Upper lobe of left lung (tissue), 4 donors: Measurements from ENCODE around the gene PRICKLE4.

Experiments used
- CTCF ChIP-seq, 6 experiments: fragments of 450-650 bp in 4 of 6; fragments of 200-600 bp in 2 of 6; sonication (generic) in 2 of 6; IDR thresholded peaks; one replicate each; pipeline ENCODE4 v1.5.1; 2016 to 2019; ENCODE audit warnings: antibody characterized with exemption in 6 of 6
- EP300 ChIP-seq, 4 donors: sonication (generic); formaldehyde crosslinking; IDR thresholded peaks; one replicate each; pipeline ENCODE4 v1.5.1; 2017; ENCODE audit warnings: antibody characterized with exemption in 4 of 4, control low read depth in 2 of 4
- POLR2AphosphoS5 ChIP-seq, 2 donors: sonication (generic); formaldehyde crosslinking; IDR thresholded peaks; one replicate each; pipeline ENCODE4 v1.5.1; 2017; ENCODE audit warnings: antibody characterized with exemption in 2 of 2

GRCh38 chr6:41823178-41823577, 42.6 kb downstream of the PRICKLE4 start:
- TF ChIP-seq CTCF (IDR thresholded peaks at IDR 0.05) (no peak), POLR2AphosphoS5 (IDR thresholded peaks at IDR 0.05) (no peak), EP300 (IDR thresholded peaks at IDR 0.05) (no peak)
